ENCODE results near the gene ZNF281.

DNA sequence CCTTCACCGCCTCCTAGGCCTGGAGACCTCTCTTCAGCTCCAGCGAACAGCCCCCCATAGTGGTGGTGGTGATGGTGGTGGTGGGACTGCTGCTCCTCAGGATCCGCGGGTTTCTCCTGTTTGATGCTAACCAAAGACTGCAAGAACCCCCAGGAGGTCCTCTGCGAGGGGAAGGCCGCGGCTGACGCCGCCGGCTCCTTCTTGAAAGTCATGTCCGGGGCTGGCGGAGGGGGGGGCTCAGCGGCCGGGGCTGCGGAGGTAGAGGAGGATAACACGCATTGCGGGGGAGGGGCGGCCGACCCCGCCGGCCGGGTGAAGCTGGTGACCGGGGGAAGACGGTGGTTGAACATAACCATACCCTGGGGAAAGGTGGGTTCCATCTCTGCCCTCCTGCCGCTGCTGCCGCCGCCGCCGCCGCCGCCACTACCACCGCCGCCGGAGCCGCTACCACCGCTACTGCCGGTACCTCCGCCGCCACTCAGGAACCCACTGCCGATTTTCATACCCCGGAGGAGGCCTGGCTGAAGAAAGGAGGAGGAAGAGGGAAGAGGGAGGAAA lies 554 bp downstream of the ZNF281 start:
- TF ChIP-seq, protein P1, sequence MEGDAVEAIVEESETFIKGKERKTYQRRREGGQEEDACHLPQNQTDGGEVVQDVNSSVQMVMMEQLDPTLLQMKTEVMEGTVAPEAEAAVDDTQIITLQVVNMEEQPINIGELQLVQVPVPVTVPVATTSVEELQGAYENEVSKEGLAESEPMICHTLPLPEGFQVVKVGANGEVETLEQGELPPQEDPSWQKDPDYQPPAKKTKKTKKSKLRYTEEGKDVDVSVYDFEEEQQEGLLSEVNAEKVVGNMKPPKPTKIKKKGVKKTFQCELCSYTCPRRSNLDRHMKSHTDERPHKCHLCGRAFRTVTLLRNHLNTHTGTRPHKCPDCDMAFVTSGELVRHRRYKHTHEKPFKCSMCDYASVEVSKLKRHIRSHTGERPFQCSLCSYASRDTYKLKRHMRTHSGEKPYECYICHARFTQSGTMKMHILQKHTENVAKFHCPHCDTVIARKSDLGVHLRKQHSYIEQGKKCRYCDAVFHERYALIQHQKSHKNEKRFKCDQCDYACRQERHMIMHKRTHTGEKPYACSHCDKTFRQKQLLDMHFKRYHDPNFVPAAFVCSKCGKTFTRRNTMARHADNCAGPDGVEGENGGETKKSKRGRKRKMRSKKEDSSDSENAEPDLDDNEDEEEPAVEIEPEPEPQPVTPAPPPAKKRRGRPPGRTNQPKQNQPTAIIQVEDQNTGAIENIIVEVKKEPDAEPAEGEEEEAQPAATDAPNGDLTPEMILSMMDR (IDR thresholded peaks at IDR 0.05), result no peak
- TF ChIP-seq, protein P2, sequence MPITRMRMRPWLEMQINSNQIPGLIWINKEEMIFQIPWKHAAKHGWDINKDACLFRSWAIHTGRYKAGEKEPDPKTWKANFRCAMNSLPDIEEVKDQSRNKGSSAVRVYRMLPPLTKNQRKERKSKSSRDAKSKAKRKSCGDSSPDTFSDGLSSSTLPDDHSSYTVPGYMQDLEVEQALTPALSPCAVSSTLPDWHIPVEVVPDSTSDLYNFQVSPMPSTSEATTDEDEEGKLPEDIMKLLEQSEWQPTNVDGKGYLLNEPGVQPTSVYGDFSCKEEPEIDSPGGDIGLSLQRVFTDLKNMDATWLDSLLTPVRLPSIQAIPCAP (CRISPR knock-in tag; IDR thresholded peaks at IDR 0.05), result no peak
- TF ChIP-seq ZNF416 (CRISPR knock-in tag; IDR thresholded peaks at IDR 0.05), result no peak
